SH-SY5Y (cell line): ENCODE data around the gene MPST.

Experiments used
- GATA2 ChIP-seq: IDR thresholded peaks from 2 replicates; pipeline ENCODE4 v1.6.1; 2011; ENCODE audit warnings: mild to moderate bottlenecking, low read depth, low read length
- GATA3 ChIP-seq: IDR thresholded peaks from 2 replicates; pipeline ENCODE4 v1.6.1; 2011; ENCODE audit warnings: low read depth, mild to moderate bottlenecking, low read length, moderate library complexity

DNA sequence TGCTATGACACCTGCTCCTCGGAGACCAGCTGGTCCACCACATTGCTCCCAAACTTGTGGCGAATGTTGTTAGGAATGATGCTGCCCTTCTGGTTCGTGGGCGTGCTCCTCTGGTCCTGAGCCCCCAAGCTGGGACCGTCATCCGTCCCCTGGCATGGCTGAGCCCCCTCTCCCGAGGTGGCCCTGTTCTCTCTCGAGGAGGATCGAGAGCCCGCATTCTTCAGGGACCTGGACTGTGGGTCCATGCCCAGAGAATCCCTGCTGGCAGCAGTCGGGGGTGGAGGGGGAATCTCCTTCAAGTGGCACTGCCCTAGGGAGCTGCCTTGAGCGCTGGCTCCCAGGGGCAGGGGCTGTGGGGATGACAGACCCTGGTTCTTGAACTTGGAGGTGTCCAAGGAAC, 17.7 kb upstream of the MPST start:
- TF ChIP-seq GATA2 (no peak), GATA3 (no peak)
